ENCODE data around the gene TDRD9.

The TDRD9 gene

GRCh38 chr14:103997391-103997790 lies 69.1 kb downstream of the TDRD9 start:
- no peak for DNase-seq

DNA sequence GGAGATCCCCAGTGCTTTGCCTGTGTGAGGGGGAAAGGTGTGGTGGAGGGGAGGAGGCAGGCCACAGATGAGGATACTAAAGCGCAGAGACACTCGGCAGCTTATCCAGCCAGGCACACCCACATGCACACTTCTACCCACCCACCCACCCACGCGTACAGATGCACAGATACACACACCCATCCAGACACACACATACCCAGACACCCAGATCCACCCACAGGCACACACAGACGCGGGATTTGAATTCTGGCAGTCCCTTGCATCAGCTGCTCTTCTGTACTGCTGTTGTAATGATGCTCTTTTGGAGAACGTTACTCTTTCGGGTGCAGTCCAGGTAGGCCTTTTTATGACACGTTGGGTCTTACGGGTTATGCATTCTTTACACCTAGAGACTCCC lies 69.8 kb downstream of the TDRD9 start:
- no peak for DNase-seq

DNA sequence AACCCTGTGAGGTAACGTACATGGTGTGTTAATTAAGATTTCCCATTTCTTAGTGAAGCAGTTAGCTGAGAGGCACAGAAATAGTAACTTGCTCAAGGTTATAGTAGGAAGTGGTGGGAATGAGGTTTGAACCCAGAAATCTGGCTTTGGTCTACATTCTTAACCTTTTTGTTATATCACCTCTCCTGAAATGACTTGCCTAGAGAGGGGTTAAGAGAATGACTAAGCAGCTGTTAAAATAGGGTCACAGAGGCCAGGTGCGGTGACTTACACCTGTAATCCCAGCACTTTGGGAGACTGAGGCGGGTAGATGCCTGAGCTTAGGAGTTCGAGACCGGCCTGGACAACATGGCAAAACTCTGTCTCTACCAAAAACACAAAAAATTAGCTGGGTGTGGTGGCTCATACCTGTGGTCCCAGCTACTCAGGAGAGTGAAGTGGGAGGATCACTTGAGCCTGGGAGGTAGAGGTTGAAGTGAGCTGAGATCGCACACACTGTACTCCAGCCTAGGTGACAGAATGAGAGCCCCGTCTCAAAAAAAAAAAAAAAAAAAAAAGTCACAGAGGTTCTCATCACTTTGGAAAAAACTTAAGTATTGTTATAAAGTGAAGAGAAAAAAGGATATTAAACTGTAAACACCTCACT lies 71.7 kb downstream of the TDRD9 start:
- no peak for DNase-seq

DNA sequence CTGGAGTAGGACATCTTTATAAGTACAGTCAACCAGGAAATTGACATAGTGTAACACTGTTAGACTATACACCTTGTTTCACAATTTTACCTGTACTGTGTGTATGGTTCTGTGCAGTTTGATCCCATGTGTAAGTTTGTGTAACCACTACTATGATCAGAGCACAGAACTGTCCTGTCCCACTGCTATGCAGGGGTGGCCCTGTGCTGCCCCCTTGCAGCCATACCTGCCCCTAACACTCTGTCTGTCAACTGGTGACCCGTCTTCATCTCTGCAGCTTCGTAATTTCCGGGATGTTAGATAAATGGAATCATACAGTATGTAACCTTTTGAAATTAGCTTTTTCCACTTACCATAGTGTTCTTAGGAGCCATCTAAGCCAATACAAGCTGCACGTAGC lies 72.7 kb downstream of the TDRD9 start:
- DNase-seq: no peak

GRCh38 chr14:104003616-104004015 lies 75.4 kb downstream of the TDRD9 start:
- DNase-seq: no peak

- no peak for DNase-seq
These were observed 76.6 kb downstream of the TDRD9 start for GRCh38 chr14:104004849-104005248.

DNA sequence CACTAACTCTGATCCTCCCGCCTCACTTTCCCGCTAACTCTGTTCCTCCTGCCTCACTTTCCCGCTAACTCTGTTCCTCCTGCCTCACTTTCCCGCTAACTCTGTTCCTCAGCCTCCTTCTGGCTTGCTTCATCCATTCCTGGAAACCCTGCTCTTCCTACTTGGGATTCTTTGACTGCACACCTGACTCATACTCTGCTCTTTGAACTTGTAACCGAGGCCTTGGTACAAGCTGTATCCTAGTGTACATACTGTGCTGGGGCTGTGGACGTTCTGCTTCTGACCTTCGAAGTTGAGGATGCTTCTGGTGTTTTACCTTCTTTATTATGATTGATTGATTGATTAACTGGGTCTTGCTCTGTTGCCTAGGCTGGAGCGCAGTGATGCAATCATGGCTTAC lies 77.2 kb downstream of the TDRD9 start:
- DNase-seq: no peak

DNA sequence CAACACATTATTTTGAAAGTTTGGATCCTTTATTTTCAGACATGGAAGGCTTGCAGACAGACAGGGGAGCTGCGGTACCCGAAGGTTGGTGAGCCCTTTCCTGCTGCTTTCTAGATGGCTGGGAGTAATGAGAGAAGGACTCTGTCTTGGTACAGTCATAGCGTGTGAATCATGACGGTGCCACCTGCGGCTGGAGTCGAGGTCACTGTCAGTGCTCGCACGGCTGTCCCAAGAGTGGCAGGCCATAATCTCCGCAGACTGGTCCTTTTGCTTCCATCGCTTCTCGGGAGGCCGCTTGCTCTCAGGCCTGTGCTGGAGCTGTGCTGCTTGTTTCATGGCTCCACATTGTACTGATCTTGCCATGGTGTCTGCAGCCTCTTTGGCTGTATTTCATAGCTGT lies 78.9 kb downstream of the TDRD9 start:
- DNase-seq: no peak

DNA sequence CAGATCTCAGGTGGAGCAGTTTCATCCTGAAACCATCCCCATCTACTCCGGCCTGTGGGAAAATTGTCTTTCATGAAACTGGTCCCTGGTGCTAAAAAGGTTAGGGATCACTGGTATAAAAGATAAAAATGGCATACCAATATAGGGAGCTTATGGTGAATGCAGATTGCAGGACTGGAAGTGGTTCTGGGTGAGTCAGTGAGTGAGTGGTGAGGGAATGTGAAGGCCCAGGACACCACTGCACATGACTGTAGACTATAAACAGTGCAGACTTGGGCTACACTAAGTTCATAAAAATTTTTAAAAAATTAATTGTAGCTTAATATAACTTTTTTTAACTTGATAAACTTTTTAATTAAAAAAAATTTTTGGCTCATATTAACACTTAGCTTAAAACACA lies 81.0 kb downstream of the TDRD9 start:
- DNase-seq: no peak

GRCh38 chr14:104011824-104012517 lies 83.7 kb downstream of the TDRD9 start:
- no peak for DNase-seq

DNA sequence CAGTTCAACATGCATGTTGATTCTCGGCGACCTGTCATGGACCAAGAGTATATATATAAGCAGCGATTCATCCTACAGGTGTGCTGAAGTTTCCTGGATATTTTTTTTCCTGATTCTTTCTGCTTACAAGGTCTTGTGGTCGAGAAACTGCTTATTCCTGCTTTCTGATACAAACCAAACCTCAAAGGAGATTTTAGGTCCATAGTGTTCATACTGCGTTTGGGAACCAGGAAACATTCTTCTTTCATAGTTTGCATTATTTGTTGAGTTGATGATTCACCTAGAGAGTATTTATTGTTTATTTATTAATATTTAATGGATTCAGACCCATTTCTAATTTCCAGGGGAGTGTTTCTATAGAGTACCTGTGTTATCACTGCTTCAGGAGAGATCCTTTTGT lies 86.5 kb downstream of the TDRD9 start:
- DNase-seq: no peak

- no peak for DNase-seq
These were observed 88.8 kb downstream of the TDRD9 start for GRCh38 chr14:104016873-104017650.

- no peak for DNase-seq
These were observed 90.8 kb downstream of the TDRD9 start for GRCh38 chr14:104019029-104019428.

GRCh38 chr14:104019806-104020205 lies 91.5 kb downstream of the TDRD9 start:
- no peak for DNase-seq

DNA sequence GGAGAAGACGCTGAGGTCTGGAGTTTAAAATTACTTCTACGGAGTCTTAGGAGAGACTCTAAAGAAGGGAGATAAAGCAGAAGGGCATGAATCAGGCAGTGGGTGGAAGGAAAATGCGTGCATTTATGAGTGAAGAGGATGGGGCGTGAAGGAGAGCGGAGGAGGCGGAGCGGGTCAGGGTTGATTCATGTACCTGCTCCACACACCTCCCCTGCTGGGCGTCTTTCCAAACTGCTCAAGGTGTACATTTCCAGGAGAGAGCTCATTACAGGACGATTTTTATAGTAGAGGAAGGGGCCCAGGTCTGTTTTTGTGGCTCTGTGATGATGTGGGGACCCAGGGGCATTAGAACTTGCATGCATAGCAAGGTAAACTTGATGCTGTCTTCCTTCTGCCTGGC lies 92.2 kb downstream of the TDRD9 start:
- DNase-seq: no peak

DNA sequence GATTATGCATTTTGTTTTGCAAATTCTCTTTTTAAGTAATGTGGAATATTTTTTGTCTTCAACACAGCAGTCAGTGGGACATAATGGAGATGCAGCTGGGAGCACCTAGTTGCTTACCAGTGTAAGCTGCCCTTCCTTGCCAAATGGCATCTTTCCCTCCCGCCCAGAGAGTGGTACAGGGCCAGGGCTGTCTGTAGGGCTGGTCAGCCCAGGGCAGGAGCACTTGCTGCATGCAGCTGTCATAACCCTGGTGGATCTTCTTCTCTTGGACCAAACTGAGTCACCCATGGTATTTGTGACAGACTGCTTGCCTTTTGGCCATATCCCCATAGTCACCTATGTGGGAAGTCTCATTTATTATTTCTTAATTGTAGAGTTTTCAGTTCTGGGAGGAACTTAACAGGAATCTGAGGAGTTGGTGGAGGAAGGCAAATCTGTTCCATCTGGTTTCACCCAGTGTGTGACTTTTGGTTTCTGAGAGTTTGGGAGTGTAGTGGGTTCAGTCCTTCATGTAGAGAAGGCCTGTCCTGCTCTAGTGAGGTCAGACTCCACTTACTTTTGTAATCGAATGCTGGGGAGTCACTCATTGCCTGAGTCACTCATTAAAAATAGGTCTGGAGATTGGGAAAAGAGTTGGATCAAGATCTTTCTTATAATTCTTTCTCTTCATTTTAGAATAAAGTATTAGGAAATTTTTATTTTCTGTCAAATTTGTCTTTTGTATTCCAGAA lies 95.2 kb downstream of the TDRD9 start:
- no peak for DNase-seq

DNA sequence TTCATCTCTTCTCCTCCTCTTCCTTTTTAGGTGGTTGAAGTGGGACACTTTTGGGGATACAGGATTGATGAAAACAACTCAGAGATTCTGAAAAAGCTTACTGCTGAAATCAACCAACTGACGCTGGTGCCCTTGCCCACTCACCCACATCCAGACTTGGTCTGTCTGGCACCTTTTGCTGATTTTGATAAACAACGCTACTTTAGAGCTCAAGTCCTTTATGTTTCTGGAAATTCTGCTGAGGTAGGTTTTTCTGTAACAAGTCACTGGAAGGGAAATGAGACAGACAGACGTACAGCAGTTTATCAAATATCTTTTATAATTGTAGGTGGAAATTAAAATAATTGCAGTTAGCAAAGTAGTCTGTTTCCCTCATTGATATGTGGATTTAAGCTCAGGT lies 97.3 kb downstream of the TDRD9 start:
- no peak for DNase-seq

- DNase-seq: no peak
These were observed 97.8 kb downstream of the TDRD9 start for GRCh38 chr14:104026024-104026423.

- DNase-seq: no peak
These were observed 102.7 kb downstream of the TDRD9 start for GRCh38 chr14:104030958-104031357.

GRCh38 chr14:104031384-104031783 lies 103.1 kb downstream of the TDRD9 start:
- DNase-seq: no peak

DNA sequence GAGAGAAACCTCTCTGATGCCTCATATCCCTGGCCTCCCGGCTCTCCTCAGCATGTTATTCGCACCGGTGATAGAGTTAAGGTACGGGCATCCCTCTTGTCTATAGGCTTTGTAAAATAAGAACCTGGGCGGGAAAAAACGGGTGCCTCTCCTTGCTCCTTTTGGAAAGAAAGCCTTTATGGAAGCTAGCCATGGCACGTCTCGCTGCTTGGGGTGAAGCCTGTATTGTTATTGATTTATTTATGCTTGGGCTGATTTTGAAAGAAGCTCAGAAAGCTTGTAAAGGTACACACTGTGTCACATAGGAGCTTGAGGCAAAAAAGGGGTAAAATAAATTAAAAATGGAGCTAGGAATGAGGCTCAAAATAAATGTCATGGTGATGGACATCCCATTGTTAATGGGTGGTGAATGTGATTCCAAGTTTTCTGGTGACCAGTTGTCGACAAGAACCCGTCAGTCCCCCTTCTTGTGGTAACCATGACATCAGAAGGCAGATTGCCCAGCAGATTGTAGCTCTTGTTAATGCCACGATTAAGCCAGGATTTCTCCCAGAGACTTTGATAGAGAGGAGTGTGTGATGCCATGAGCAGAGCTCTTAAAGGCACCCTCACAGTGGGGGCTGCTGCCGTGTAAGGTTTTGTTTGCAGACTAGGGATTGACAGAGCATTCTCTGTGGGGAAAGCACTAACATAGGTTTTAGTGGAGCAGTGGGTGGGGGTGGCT lies 106.9 kb downstream of the TDRD9 start:
- DNase-seq: no peak

GRCh38 chr14:104036212-104036611 lies 108.0 kb downstream of the TDRD9 start:
- no peak for DNase-seq

DNA sequence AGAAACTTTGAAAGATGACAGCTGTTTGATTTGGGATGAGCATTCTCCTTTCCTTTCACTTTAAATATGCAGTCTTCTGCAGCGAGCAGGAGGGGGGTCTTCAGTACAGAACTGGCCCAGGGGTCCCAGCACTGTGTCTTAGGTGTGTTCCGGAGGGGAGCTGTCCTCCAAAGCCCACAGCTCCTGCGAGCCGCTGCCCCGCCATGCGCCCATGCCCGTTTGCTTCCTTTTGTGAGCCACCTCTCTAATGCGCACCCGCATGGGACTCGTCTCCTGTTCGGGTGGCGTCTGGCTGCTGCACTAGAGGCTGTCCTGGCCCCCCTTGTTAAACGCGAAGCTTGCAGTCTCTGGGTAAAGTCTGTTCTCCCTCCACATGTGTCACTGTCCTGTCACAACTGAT lies 108.8 kb downstream of the TDRD9 start:
- no peak for DNase-seq

Data from NCI-H1092 (cell line).